Measurements from ENCODE around the gene HOXA11. TPM values are rescaled to one million over a fixed set of nuclear protein-coding genes. Genes with fewer than 3 reads are reported as not detected.

HOXA11 gene
- total and polyA plus RNA-seq, 8 donors: 5.2 TPM; not detected in 7

DNA sequence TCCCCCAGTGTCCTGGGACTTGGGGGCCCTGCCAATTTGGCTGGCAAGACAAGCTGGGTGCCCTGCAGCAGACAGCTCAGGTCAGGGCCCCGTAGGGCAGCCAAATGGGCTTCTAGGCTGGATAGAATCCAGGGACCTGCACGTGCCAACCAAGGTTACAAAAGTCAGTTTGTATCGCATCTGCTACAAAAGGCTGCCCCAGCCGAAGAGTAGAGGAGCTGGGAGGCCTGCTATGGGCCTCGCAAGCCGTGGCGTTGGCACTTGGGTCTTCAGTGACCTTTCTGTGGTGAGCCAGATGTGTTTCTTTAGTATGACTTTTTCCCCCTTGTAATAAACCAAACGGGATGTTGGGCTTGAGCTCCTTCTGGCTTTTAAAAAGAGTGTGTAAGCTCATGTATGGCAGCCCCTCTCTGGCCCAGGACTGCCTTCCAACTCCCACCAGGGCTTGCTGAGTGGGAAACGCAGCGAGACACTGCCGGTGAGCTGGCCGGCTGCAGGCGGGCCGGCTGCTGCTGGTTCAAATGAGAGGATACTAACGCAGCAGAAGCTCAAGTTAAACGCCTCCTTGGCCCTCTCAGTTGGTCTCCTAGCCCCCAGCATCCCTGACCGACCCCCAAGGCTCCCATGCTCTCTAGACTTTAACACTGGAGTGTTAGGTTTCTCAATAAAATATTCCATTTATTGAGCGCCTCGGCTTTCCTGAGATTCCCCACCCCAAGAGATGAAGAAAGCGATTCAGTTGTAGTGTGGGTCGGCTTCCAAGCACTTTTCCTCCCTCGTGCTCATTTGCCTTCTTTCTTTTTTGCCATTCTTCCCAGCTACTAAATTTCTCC lies 7.9 kb downstream of the HOXA11 start:
- H3K4me3 ChIP-seq: no peak overlapping the region

DNA sequence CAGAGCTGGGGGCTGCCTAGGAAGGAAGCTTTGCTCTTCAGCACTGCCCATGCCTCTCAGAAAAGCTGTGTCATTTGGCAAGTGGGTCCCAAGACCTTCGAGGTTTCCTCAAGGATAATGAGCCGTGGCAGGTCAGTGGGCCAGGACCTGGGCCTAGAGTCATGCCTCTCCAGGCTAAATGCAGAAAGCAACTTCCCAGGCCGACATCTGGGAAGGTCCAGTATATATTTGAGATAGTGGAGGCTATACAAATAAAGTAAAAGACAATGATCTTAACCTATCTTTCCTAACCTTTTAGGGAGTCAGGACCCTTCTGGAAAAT lies 8.5 kb downstream of the HOXA11 start:
- no peak for DNase-seq
- Histone ChIP-seq H3K4me1 (peaks cover 27 to 44% (median 40%) of the 10 kb centered on the region in 4 donors), H3K27ac (no peak overlapping the region), H3K36me3 (no peaks in the 10 kb centered on the region), H3K27me3 (peaks cover 56 to 100% (median 93%) of the 10 kb centered on the region in 3 donors), H3K4me3 (no peak overlapping the region), H3K9me3 (peaks cover 0 to 9% (median 0%) of the 10 kb centered on the region in 4 donors)
- TF ChIP-seq EP300 (IDR thresholded peaks at IDR 0.05): no peak
- WGBS, 5 donors: 71 to 77% (median 76%) methylated on average over 3 of the region's 3 CpGs
- intact Hi-C loops (cut with DNase I; ENCODE audit: low total_unique reads): loop anchor here (10.0 kb wide), 1 partner anchor 1302 kb away; no protein-coding TSS in a partner anchor

More for the DNA sequence above, 7.9 kb downstream of the HOXA11 start:
- Histone ChIP-seq H3K4me1 (peaks cover 27 to 37% (median 34%) of the 10 kb centered on the region in 4 donors), H3K36me3 (no peaks in the 10 kb centered on the region), H3K9me3 (peaks cover 0 to 9% (median 0%) of the 10 kb centered on the region in 4 donors), H3K27ac (no peak overlapping the region), H3K27me3 (peaks cover 53 to 100% (median 93%) of the 10 kb centered on the region in 3 donors)
- no peak for DNase-seq
- TF ChIP-seq POLR2A (IDR thresholded peaks at IDR 0.05): no peak
- TF ChIP-seq, protein P1, sequence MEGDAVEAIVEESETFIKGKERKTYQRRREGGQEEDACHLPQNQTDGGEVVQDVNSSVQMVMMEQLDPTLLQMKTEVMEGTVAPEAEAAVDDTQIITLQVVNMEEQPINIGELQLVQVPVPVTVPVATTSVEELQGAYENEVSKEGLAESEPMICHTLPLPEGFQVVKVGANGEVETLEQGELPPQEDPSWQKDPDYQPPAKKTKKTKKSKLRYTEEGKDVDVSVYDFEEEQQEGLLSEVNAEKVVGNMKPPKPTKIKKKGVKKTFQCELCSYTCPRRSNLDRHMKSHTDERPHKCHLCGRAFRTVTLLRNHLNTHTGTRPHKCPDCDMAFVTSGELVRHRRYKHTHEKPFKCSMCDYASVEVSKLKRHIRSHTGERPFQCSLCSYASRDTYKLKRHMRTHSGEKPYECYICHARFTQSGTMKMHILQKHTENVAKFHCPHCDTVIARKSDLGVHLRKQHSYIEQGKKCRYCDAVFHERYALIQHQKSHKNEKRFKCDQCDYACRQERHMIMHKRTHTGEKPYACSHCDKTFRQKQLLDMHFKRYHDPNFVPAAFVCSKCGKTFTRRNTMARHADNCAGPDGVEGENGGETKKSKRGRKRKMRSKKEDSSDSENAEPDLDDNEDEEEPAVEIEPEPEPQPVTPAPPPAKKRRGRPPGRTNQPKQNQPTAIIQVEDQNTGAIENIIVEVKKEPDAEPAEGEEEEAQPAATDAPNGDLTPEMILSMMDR (IDR thresholded peaks at IDR 0.05): no peak
- no peak for TF ChIP-seq EP300 (IDR thresholded peaks at IDR 0.05)
- TF ChIP-seq POLR2AphosphoS5 (IDR thresholded peaks at IDR 0.05): no peak
- WGBS, 5 donors: 66 to 82% (median 75%) methylated on average over 18 to 22 of the region's 22 CpGs
- intact Hi-C loops (cut with DNase I; ENCODE audit: low total_unique reads): loop anchor here (10.0 kb wide), 1 partner anchor 1302 kb away; no protein-coding TSS in a partner anchor

DNA sequence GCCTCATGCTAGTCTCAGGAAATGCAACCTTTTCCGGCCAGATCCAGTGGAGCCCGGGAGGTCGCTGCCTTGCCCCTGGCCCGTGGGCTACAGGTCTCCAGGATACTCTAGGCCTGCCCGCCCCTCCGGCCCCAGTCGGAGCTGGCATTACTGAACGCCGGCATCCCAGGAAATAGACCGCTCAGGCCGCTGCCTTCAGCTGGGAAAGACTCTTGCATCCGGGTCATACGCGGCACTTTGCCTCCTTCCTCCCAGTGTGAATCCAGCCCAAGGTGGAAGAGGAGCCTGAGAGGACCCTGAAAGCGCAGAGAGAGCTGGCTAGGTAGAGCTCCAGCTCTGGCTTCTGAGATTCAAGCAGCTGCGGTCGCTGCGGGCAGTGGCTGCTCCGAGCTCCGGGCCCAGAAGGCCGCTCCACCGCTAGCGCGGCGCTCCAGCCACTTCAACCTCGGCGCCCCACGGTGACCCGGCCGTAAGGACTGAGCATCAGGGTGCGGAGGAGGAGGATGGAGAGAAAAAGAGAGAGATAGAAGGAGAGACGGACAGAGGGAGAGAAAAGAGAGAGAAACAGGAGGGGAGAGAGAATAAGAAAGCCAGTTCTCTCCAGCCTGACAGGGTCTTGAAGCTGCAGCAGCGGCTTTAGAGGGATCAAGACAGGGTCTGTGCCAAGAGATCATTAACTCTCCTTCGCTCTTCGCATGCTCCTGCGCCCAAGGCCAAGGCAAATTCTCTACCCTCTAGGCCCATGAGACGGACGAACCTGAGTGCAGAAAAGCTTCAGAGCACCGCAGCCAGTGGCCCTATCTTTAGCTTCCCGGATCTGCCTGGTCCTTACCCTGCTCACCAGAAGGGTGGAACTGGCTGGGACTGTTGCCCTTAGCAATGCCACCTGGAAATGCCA lies 9.2 kb downstream of the HOXA11 start:
- no peak for DNase-seq
- no peak for TF ChIP-seq POLR2AphosphoS5 (IDR thresholded peaks at IDR 0.05)
- TF ChIP-seq, protein P1 (IDR thresholded peaks at IDR 0.05): no peak
- no peak for TF ChIP-seq EP300 (IDR thresholded peaks at IDR 0.05)
- no peak for TF ChIP-seq POLR2A (IDR thresholded peaks at IDR 0.05)
- peaks cover 27 to 45% (median 40%) of the 10 kb centered on the region in 4 donors for H3K4me1 ChIP-seq
- WGBS, 5 donors: 34 to 63% (median 38%) methylated on average over 38 to 40 of the region's 40 CpGs
- H3K27ac ChIP-seq: no peak overlapping the region
- no peaks in the 10 kb centered on the region for H3K36me3 ChIP-seq
- peaks cover 0 to 9% (median 0%) of the 10 kb centered on the region in 4 donors for H3K9me3 ChIP-seq
- H3K4me3 ChIP-seq: no peak overlapping the region
- intact Hi-C loops (cut with DNase I; ENCODE audit: low total_unique reads): loop anchor here (10.0 kb wide), 1 partner anchor 1301 kb away; no protein-coding TSS in a partner anchor
- peaks cover 55 to 100% (median 98%) of the 10 kb centered on the region in 3 donors for H3K27me3 ChIP-seq

DNA sequence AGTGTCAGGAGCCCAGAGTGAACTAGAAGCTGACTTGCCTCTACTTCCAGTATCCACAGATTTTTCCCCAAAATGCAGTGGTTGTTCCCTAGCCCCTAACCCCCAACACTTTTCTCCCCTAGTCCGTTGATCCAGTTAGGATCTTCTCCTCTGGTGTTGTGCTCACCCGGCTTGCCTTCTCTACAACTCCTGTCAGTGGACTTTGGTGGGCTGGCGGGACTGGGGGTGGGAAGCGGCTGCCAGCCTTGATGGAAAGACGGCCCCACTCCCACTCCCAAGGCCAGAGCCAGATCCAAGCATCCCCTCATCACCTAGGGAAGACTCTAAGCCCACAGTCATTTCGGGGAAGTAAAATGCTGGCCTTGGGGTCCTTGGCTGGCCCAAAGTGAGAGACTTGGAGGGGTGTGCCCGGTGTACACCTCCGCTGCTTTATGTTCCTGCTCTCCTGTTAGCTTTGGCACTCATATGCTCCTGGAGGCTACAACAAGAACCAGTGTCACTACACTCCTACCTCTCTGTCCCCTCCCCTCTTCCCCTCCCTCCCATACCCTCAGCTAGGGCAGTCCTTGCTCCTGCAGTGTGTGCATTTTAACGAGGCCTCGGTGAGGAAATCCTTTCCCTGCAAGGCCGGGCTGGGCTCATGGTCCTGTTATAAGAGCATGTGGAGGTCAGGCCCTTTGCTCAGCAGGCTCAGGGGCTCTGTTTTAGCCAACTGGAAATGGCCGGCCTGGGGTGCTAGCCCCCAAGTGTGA lies 10.0 kb downstream of the HOXA11 start:
- WGBS, 5 donors: 45 to 57% (median 52%) methylated on average over 11 to 12 of the region's 12 CpGs
- Histone ChIP-seq H3K9me3 (peaks cover 0 to 10% (median 0%) of the 10 kb centered on the region in 4 donors), H3K4me1 (peaks cover 26 to 45% (median 39%) of the 10 kb centered on the region in 4 donors), H3K27ac (no peak overlapping the region), H3K27me3 (peaks cover 49 to 100% (median 98%) of the 10 kb centered on the region in 3 donors), H3K36me3 (no peaks in the 10 kb centered on the region), H3K4me3 (no peak overlapping the region)
- intact Hi-C loops (cut with DNase I; ENCODE audit: low total_unique reads): loop anchor here (10.0 kb wide), 1 partner anchor 1300 kb away; no protein-coding TSS in a partner anchor
- TF ChIP-seq, protein P1 (IDR thresholded peaks at IDR 0.05): no peak
- no peak for TF ChIP-seq POLR2AphosphoS5 (IDR thresholded peaks at IDR 0.05)
- no peak for TF ChIP-seq POLR2A (IDR thresholded peaks at IDR 0.05)
- TF ChIP-seq EP300 (IDR thresholded peaks at IDR 0.05): no peak
- DNase-seq: no peak
